ENCODE measurements around the gene AKAP6. TPM values are rescaled to one million over a fixed set of nuclear protein-coding genes. Genes with fewer than 3 reads are reported as not detected.

Gene AKAP6
- total RNA-seq, 2 experiments from 2014 or later: 2.0 to 2.4 TPM

DNA sequence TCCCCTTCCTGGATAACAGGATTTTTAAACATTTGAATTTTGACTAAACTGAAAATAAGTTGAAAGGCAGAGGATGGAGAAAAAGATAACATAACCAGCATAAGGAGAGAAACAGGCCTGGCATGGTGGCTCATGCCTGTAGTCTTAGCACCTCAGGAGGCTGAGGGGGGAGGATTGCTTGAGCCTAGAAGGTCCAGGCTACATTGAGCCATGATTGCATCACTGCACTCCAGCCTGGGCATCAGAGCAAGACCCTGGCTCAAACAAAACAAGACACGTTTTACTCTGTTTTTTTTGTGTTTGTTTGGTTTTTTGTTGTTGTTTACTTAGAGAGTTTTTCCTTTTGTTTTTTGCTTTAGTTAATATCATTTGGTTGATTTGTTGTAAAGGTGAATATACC lies 8.7 kb downstream of the AKAP6 start:
- Mint-ChIP-seq H3K4me1 (ENCODE audit: low read depth) (no peaks in the 10 kb centered on the region), H3K4me3 (no peak overlapping the region), H3K36me3 (ENCODE audit: low read depth) (no peaks in the 10 kb centered on the region), H3K9me3 (no peaks in the 10 kb centered on the region), H3K27ac (no peak overlapping the region), H3K27me3 (ENCODE audit: low read depth) (no peaks in the 10 kb centered on the region)
- DNase-seq: no peak
- CTCF ChIA-PET: no interaction called here
- intact Hi-C loops (cut with micrococcal nuclease): no loop called here

GRCh38 chr14:32339188-32339587 lies 10.1 kb downstream of the AKAP6 start:
- no peaks in the 10 kb centered on the region for H3K4me1 Mint-ChIP-seq (ENCODE audit: low read depth)
- no peaks in the 10 kb centered on the region for H3K27me3 Mint-ChIP-seq (ENCODE audit: low read depth)
- no peak for DNase-seq
- intact Hi-C loops (cut with micrococcal nuclease): no loop called here
- H3K4me3 Mint-ChIP-seq: no peak overlapping the region
- H3K9me3 Mint-ChIP-seq: no peaks in the 10 kb centered on the region
- no peaks in the 10 kb centered on the region for H3K36me3 Mint-ChIP-seq (ENCODE audit: low read depth)
- H3K27ac Mint-ChIP-seq: no peak overlapping the region
- CTCF ChIA-PET: no interaction called here

- no peaks in the 10 kb centered on the region for H3K4me1 Mint-ChIP-seq (ENCODE audit: low read depth)
- no peaks in the 10 kb centered on the region for H3K36me3 Mint-ChIP-seq (ENCODE audit: low read depth)
- no peak for DNase-seq
- H3K27ac Mint-ChIP-seq: no peak overlapping the region
- intact Hi-C loops (cut with micrococcal nuclease): no loop called here
- H3K27me3 Mint-ChIP-seq (ENCODE audit: low read depth): no peaks in the 10 kb centered on the region
- CTCF ChIA-PET: no interaction called here
- H3K9me3 Mint-ChIP-seq: no peaks in the 10 kb centered on the region
- no peak overlapping the region for H3K4me3 Mint-ChIP-seq
Measured at GRCh38 chr14:32341947-32342846, 13.1 kb downstream of the AKAP6 start.

DNA sequence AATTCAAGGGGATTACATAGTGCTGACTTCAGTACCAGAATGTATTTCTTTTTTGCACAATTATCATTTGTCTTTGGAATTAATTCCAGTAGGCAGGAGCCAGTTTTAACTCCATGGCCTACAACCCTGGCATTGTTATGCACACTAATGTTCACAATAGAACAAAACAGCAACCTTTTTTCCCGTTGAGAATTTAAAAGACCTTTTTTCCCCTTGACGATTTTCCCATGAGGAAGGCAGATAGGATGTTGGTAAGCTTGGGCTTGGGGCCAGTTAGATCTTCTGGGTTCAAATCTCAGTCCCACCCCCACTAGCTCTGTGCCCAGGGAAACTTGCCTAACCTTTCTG lies 13.7 kb downstream of the AKAP6 start:
- H3K27me3 Mint-ChIP-seq (ENCODE audit: low read depth): no peaks in the 10 kb centered on the region
- no peaks in the 10 kb centered on the region for H3K36me3 Mint-ChIP-seq (ENCODE audit: low read depth)

DNA sequence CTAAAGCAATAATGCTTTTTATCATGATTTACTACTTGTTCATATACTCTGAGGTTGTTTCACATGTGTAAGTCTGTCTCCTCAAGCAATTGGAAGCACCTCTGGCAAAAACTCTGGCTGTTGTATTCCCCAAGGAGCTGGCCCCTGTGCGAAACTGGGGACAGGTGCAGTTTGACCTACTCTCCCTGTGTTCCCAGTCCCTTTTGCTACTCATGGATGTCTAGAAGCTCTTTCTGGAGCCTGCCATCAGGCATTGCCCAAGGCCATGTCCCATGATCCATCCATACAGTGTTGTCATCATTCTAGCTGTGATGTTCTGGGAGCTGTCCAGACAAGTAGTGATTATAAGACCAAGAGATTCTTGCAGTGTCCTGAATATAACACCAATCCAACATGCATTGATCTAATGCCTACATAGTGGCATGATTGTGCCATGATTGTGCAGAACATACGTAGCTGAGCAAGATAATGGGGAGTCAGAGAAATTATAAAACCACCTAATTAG lies 14.9 kb downstream of the AKAP6 start:
- CTCF ChIA-PET: interaction anchor here (0.8 kb wide), 1 partner anchor 170 kb away, joined by 4 read pairs; no protein-coding TSS in a partner anchor
- H3K9me3 Mint-ChIP-seq: no peaks in the 10 kb centered on the region
- intact Hi-C loops (cut with micrococcal nuclease): no loop called here
- no peaks in the 10 kb centered on the region for H3K4me1 Mint-ChIP-seq (ENCODE audit: low read depth)
- H3K36me3 Mint-ChIP-seq (ENCODE audit: low read depth): no peaks in the 10 kb centered on the region
- no peak for DNase-seq
- H3K27ac Mint-ChIP-seq: no peak overlapping the region
- no peaks in the 10 kb centered on the region for H3K27me3 Mint-ChIP-seq (ENCODE audit: low read depth)
- no peak overlapping the region for H3K4me3 Mint-ChIP-seq

More for the DNA sequence above, 13.7 kb downstream of the AKAP6 start:
- Mint-ChIP-seq H3K4me1 (ENCODE audit: low read depth) (no peaks in the 10 kb centered on the region), H3K4me3 (no peak overlapping the region), H3K27ac (no peak overlapping the region), H3K9me3 (no peaks in the 10 kb centered on the region)
- intact Hi-C loops (cut with micrococcal nuclease): no loop called here
- CTCF ChIA-PET: no interaction called here
- DNase-seq: no peak

DNA sequence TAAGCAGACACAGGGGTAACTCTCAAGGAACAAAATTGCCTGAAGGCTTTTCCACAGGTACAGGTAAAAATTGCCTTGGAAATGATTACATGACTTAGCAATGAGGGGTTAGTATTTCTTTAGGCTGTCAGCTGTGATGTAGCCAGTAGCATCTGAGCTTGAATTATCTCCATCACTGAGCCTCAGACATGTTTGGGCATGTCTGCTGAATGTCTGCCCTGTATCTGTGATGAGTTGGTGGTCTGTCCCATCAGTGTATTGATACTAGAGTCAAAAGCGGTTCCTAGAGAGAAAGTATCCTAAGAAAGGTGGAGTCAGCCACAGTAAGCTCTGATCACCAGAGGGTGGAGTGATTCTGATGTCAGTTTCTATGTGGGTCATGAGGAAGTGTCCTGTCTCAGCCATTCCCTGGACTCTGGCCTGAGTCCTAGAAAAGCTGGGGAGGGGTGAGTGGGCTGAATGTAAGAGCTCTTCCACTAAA lies 16.3 kb downstream of the AKAP6 start:
- no peaks in the 10 kb centered on the region for H3K27me3 Mint-ChIP-seq (ENCODE audit: low read depth)
- CTCF ChIA-PET: interaction anchor here (0.7 kb wide), 1 partner anchor 1444 kb away, joined by 3 read pairs; no protein-coding TSS in a partner anchor
- H3K36me3 Mint-ChIP-seq (ENCODE audit: low read depth): no peaks in the 10 kb centered on the region
- H3K9me3 Mint-ChIP-seq: no peaks in the 10 kb centered on the region
- H3K4me1 Mint-ChIP-seq (ENCODE audit: low read depth): no peaks in the 10 kb centered on the region
- no peak overlapping the region for H3K4me3 Mint-ChIP-seq
- DNase-seq: no peak
- intact Hi-C loops (cut with micrococcal nuclease): no loop called here
- peak overlapping the region; percentile 44 for H3K27ac Mint-ChIP-seq

- no peak for DNase-seq
- Mint-ChIP-seq H3K27ac (no peak overlapping the region), H3K27me3 (ENCODE audit: low read depth) (no peaks in the 10 kb centered on the region), H3K36me3 (ENCODE audit: low read depth) (no peaks in the 10 kb centered on the region), H3K4me1 (ENCODE audit: low read depth) (no peaks in the 10 kb centered on the region), H3K9me3 (no peaks in the 10 kb centered on the region), H3K4me3 (no peak overlapping the region)
- CTCF ChIA-PET: no interaction called here
- intact Hi-C loops (cut with micrococcal nuclease): no loop called here
Measured at GRCh38 chr14:32349322-32349721, 20.2 kb downstream of the AKAP6 start.

DNA sequence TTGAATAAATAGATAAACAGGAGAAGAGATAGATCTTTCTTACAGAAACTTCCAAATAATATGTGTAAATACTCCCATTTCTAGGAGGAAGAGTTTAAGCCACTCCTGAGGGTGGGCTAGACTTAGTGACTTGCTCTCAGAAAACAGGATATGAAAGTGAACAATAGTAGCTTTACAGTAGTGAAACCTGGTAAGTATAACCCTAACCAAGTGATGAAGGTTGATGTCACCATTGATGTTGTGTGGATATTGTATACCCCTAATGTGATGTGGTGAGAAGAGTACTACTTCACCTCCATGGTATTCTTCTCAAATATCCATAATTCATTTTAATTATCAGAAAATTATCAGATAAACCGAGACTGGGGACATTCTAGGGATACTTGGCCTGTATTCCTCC lies 20.9 kb downstream of the AKAP6 start:
- Mint-ChIP-seq H3K4me3 (no peak overlapping the region), H3K4me1 (ENCODE audit: low read depth) (no peaks in the 10 kb centered on the region), H3K9me3 (no peaks in the 10 kb centered on the region), H3K27ac (no peak overlapping the region), H3K36me3 (ENCODE audit: low read depth) (no peaks in the 10 kb centered on the region), H3K27me3 (ENCODE audit: low read depth) (no peaks in the 10 kb centered on the region)
- no peak for DNase-seq
- CTCF ChIA-PET: no interaction called here
- intact Hi-C loops (cut with micrococcal nuclease): no loop called here

DNA sequence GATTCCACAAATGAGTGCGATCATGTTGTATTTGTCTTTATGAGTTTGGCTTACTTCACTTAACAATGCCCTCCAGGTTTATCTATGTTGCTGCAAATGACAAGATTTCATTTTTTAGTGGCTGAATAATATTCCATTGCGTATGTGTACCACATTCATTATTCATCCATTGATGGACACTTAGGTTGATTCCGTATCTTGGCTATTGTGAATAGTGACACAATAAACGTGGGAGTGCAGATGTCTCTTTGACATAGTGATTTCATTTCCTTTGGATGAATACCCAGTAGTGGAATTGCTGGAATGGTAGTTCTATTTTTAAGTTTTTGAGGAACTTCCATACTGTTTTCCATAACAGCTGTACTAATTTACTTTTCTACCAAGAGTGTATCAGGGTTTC lies 23.5 kb downstream of the AKAP6 start:
- Mint-ChIP-seq H3K4me1 (ENCODE audit: low read depth) (no peaks in the 10 kb centered on the region), H3K27ac (no peak overlapping the region), H3K36me3 (ENCODE audit: low read depth) (no peaks in the 10 kb centered on the region), H3K9me3 (no peaks in the 10 kb centered on the region), H3K4me3 (no peak overlapping the region), H3K27me3 (ENCODE audit: low read depth) (no peaks in the 10 kb centered on the region)
- CTCF ChIA-PET: no interaction called here
- intact Hi-C loops (cut with micrococcal nuclease): no loop called here
- no peak for DNase-seq

DNA sequence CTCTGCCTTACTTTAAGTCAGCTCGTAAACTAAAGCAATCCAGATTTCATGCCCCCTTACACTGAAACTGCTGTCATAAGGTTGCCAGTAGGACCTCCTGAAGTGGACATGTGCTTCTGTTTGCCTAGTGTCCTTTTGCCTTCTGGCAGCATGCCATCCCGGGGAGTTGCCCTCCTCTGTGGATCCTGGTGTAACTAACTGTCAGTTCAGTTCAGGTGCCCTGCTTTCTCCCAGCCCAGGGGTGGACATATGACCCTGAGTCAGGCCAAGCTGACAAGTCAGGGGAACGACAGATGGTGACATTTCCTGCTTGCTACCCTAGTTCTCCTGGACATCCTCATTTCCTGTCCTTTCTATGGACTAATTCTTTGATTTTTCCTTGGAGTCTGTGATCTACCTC lies 25.6 kb downstream of the AKAP6 start:
- no peak overlapping the region for H3K4me3 Mint-ChIP-seq
- no peaks in the 10 kb centered on the region for H3K9me3 Mint-ChIP-seq
- intact Hi-C loops (cut with micrococcal nuclease): no loop called here
- DNase-seq: no peak
- no peaks in the 10 kb centered on the region for H3K27me3 Mint-ChIP-seq (ENCODE audit: low read depth)
- no peaks in the 10 kb centered on the region for H3K36me3 Mint-ChIP-seq (ENCODE audit: low read depth)
- no peaks in the 10 kb centered on the region for H3K4me1 Mint-ChIP-seq (ENCODE audit: low read depth)
- CTCF ChIA-PET: no interaction called here
- no peak overlapping the region for H3K27ac Mint-ChIP-seq

- CTCF ChIA-PET: no interaction called here
- Mint-ChIP-seq H3K4me1 (ENCODE audit: low read depth) (no peaks in the 10 kb centered on the region), H3K9me3 (no peaks in the 10 kb centered on the region), H3K4me3 (no peak overlapping the region), H3K36me3 (ENCODE audit: low read depth) (no peaks in the 10 kb centered on the region), H3K27ac (no peak overlapping the region), H3K27me3 (ENCODE audit: low read depth) (no peaks in the 10 kb centered on the region)
- intact Hi-C loops (cut with micrococcal nuclease): no loop called here
- DNase-seq: no peak
Measured at GRCh38 chr14:32358781-32359180, 29.7 kb downstream of the AKAP6 start.

- Mint-ChIP-seq H3K4me3 (no peak overlapping the region), H3K4me1 (ENCODE audit: low read depth) (no peaks in the 10 kb centered on the region), H3K27me3 (ENCODE audit: low read depth) (no peaks in the 10 kb centered on the region), H3K9me3 (no peaks in the 10 kb centered on the region), H3K36me3 (ENCODE audit: low read depth) (no peaks in the 10 kb centered on the region), H3K27ac (no peak overlapping the region)
- intact Hi-C loops (cut with micrococcal nuclease): no loop called here
- CTCF ChIA-PET: no interaction called here
- DNase-seq: no peak
Measured at GRCh38 chr14:32361674-32362073, 32.6 kb downstream of the AKAP6 start.

DNA sequence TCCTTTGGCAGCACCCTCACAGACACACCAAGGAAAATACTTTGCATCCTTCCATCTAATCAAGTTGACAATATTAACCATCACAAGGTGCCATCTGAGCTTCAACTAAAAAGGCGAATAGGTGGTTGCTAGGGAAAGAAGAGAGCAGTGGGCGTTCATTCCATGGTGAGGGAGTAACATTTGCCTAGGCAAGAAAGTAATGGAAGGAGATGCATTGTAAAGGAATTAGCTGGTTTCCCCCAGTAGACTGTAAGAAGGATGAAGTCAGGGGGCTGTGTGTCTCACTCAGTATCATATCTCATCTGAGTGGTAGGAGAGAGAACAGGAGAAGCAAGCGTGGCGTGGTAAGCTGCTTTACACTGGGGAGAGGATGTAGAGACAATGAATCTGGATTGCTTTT lies 34.7 kb downstream of the AKAP6 start:
- DNase-seq: no peak
- Mint-ChIP-seq H3K9me3 (no peaks in the 10 kb centered on the region), H3K36me3 (ENCODE audit: low read depth) (no peaks in the 10 kb centered on the region), H3K27ac (no peak overlapping the region), H3K27me3 (ENCODE audit: low read depth) (no peaks in the 10 kb centered on the region), H3K4me3 (no peak overlapping the region), H3K4me1 (ENCODE audit: low read depth) (no peaks in the 10 kb centered on the region)
- intact Hi-C loops (cut with micrococcal nuclease): no loop called here
- CTCF ChIA-PET: no interaction called here
